ENCODE results near the gene HDAC10. TPM values are rescaled to one million over a fixed set of nuclear protein-coding genes. Genes with fewer than 3 reads are reported as not detected.
A peak's percentile ranks its signal among the peaks of the same experiment; 100 is the strongest.
"Not testable (repeated sequence)": the region's sequence is repeated elsewhere in the genome, so short reads cannot be mapped to it uniquely, and the experiment has no call there.

HDAC10 gene
- total RNA-seq, 2 donors from 2014 or later, result 66.4 to 67.5 TPM

- Mint-ChIP-seq H3K27ac (no peak overlapping the region), H3K4me1 (peaks cover 5% of the 10 kb centered on the region), H3K36me3 (ENCODE audit: low read depth) (no peaks in the 10 kb centered on the region), H3K27me3 (no peaks in the 10 kb centered on the region), H3K9me3 (no peaks in the 10 kb centered on the region), H3K4me3 (no peak overlapping the region)
- ATAC-seq (replicated peaks), result no peak
These were observed 27.4 kb upstream of the HDAC10 start for GRCh38 chr22:50278461-50278860.

GRCh38 chr22:50277761-50278160, 26.7 kb upstream of the HDAC10 start:
- Mint-ChIP-seq H3K27ac (no peak overlapping the region), H3K27me3 (no peaks in the 10 kb centered on the region), H3K36me3 (ENCODE audit: low read depth) (no peaks in the 10 kb centered on the region), H3K4me3 (no peak overlapping the region), H3K9me3 (no peaks in the 10 kb centered on the region), H3K4me1 (peaks cover 5% of the 10 kb centered on the region)
- no peak for ATAC-seq (replicated peaks)

GRCh38 chr22:50276143-50276542, 25.1 kb upstream of the HDAC10 start:
- Mint-ChIP-seq H3K9me3 (no peaks in the 10 kb centered on the region), H3K4me3 (no peak overlapping the region)

GRCh38 chr22:50275181-50276055, 24.4 kb upstream of the HDAC10 start:
- Mint-ChIP-seq H3K4me1 (peaks cover 5% of the 10 kb centered on the region), H3K4me3 (no peak overlapping the region), H3K27me3 (no peaks in the 10 kb centered on the region), H3K9me3 (no peaks in the 10 kb centered on the region), H3K36me3 (ENCODE audit: low read depth) (no peaks in the 10 kb centered on the region), H3K27ac (no peak overlapping the region)
- ATAC-seq (replicated peaks), result no peak

More at GRCh38 chr22:50276143-50276542, 25.1 kb upstream of the HDAC10 start:
- Mint-ChIP-seq H3K27ac (no peak overlapping the region), H3K4me1 (peaks cover 5% of the 10 kb centered on the region), H3K36me3 (ENCODE audit: low read depth) (no peaks in the 10 kb centered on the region), H3K27me3 (no peaks in the 10 kb centered on the region)
- peak; percentile 77 for ATAC-seq (replicated peaks)

GRCh38 chr22:50274771-50275170, 23.7 kb upstream of the HDAC10 start:
- peaks cover 5% of the 10 kb centered on the region for H3K4me1 Mint-ChIP-seq
- H3K36me3 Mint-ChIP-seq (ENCODE audit: low read depth), result no peaks in the 10 kb centered on the region
- H3K27ac Mint-ChIP-seq, result no peak overlapping the region
- no peak for ATAC-seq (replicated peaks)
- H3K9me3 Mint-ChIP-seq, result no peaks in the 10 kb centered on the region
- no peaks in the 10 kb centered on the region for H3K27me3 Mint-ChIP-seq
- no peak overlapping the region for H3K4me3 Mint-ChIP-seq

GRCh38 chr22:50274311-50274710, 23.2 kb upstream of the HDAC10 start:
- ATAC-seq (replicated peaks), result no peak
- Mint-ChIP-seq H3K36me3 (ENCODE audit: low read depth) (no peaks in the 10 kb centered on the region), H3K9me3 (no peaks in the 10 kb centered on the region), H3K27ac (no peak overlapping the region), H3K4me3 (no peak overlapping the region), H3K27me3 (no peaks in the 10 kb centered on the region), H3K4me1 (peaks cover 5% of the 10 kb centered on the region)

GRCh38 chr22:50273781-50274180, 22.7 kb upstream of the HDAC10 start:
- not testable (repeated sequence) for H3K4me3 Mint-ChIP-seq; H3K27me3 Mint-ChIP-seq; H3K27ac Mint-ChIP-seq; H3K36me3 Mint-ChIP-seq (ENCODE audit: low read depth); ATAC-seq (replicated peaks); H3K4me1 Mint-ChIP-seq; H3K9me3 Mint-ChIP-seq

- not testable (repeated sequence) for H3K4me1 Mint-ChIP-seq; ATAC-seq (replicated peaks); H3K36me3 Mint-ChIP-seq (ENCODE audit: low read depth); H3K27me3 Mint-ChIP-seq; H3K4me3 Mint-ChIP-seq; H3K27ac Mint-ChIP-seq; H3K9me3 Mint-ChIP-seq
These were observed 22.3 kb upstream of the HDAC10 start for GRCh38 chr22:50273352-50273751.

GRCh38 chr22:50272044-50272802, 21.2 kb upstream of the HDAC10 start:
- ATAC-seq (replicated peaks), result no peak
- H3K9me3 Mint-ChIP-seq, result no peaks in the 10 kb centered on the region
- H3K4me1 Mint-ChIP-seq, result peaks cover 5% of the 10 kb centered on the region
- H3K4me3 Mint-ChIP-seq, result peak overlapping the region; percentile 15
- no peak overlapping the region for H3K27ac Mint-ChIP-seq
- H3K36me3 Mint-ChIP-seq (ENCODE audit: low read depth), result no peaks in the 10 kb centered on the region
- no peaks in the 10 kb centered on the region for H3K27me3 Mint-ChIP-seq

GRCh38 chr22:50271519-50271970, 20.5 kb upstream of the HDAC10 start:
- Mint-ChIP-seq H3K4me1 (peaks cover 5% of the 10 kb centered on the region), H3K9me3 (no peaks in the 10 kb centered on the region), H3K36me3 (ENCODE audit: low read depth) (no peaks in the 10 kb centered on the region), H3K4me3 (peak overlapping the region; percentile 61), H3K27me3 (no peaks in the 10 kb centered on the region), H3K27ac (no peak overlapping the region)
- peak; percentile 41 for ATAC-seq (replicated peaks)

- peak overlapping the region; percentile 61 for H3K4me3 Mint-ChIP-seq
- no peaks in the 10 kb centered on the region for H3K9me3 Mint-ChIP-seq
- H3K27ac Mint-ChIP-seq, result no peak overlapping the region
- H3K4me1 Mint-ChIP-seq, result peaks cover 5% of the 10 kb centered on the region
- H3K27me3 Mint-ChIP-seq, result no peaks in the 10 kb centered on the region
- H3K36me3 Mint-ChIP-seq (ENCODE audit: low read depth), result no peaks in the 10 kb centered on the region
- ATAC-seq (replicated peaks), result peak; percentile 72
These were observed 19.8 kb upstream of the HDAC10 start for GRCh38 chr22:50270666-50271394.

GRCh38 chr22:50269970-50270665, 19.1 kb upstream of the HDAC10 start, which contains the start of gene MAPK11:
Gene MAPK11 (minus strand): TSS chr22:50270380. CDS start chr22:50270292, 88 bp downstream.
- Mint-ChIP-seq H3K9me3 (no peaks in the 10 kb centered on the region), H3K4me1 (peaks cover 5% of the 10 kb centered on the region), H3K27me3 (no peaks in the 10 kb centered on the region), H3K4me3 (peak within 1 kb of the TSS; percentile 62), H3K36me3 (ENCODE audit: low read depth) (no peaks in the 10 kb centered on the region), H3K27ac (no peak within 1 kb of the TSS)
- ATAC-seq (replicated peaks), result peak; percentile 68

GRCh38 chr22:50269573-50269969, 18.5 kb upstream of the HDAC10 start:
- no peaks in the 10 kb centered on the region for H3K9me3 Mint-ChIP-seq
- no peaks in the 10 kb centered on the region for H3K36me3 Mint-ChIP-seq (ENCODE audit: low read depth)
- H3K4me3 Mint-ChIP-seq, result peak overlapping the region; percentile 62
- H3K27ac Mint-ChIP-seq, result no peak overlapping the region
- no peak for ATAC-seq (replicated peaks)
- peaks cover 5% of the 10 kb centered on the region for H3K4me1 Mint-ChIP-seq
- no peaks in the 10 kb centered on the region for H3K27me3 Mint-ChIP-seq

- peak overlapping the region; percentile 62 for H3K4me3 Mint-ChIP-seq
- H3K36me3 Mint-ChIP-seq (ENCODE audit: low read depth), result no peaks in the 10 kb centered on the region
- no peaks in the 10 kb centered on the region for H3K9me3 Mint-ChIP-seq
- no peaks in the 10 kb centered on the region for H3K4me1 Mint-ChIP-seq
- H3K27ac Mint-ChIP-seq, result no peak overlapping the region
- no peaks in the 10 kb centered on the region for H3K27me3 Mint-ChIP-seq
- no peak for ATAC-seq (replicated peaks)
These were observed 17.6 kb upstream of the HDAC10 start for GRCh38 chr22:50268655-50269113.

All from activated T-helper 17 cell treated with anti-CD3 and anti-CD28 coated beads, Interleukin-2, amount 50 U/mL, for 72 hours (primary cell).